ENCODE measurements around the gene RBM42.

RBM42 gene

GRCh38 chr19:35655600-35655999 lies 26.8 kb downstream of the RBM42 start:
- Histone ChIP-seq H3K9me3 (ENCODE audit: control insufficient read depth in 2 of 2, low read length in 2 of 2) (no peaks in the 10 kb centered on the region), H3K36me3 (ENCODE audit: control insufficient read depth in 2 of 2, insufficient read depth in 2 of 2, low read length in 2 of 2) (peaks cover 34 to 46% of the 10 kb centered on the region in 2 donors), H3K4me1 (ENCODE audit: control insufficient read depth, insufficient read depth, low read length) (no peaks in the 10 kb centered on the region), H3K9ac (ENCODE audit: low read length in 2 of 2) (no peak overlapping the region), H3K27me3 (ENCODE audit: control insufficient read depth in 1 of 2, insufficient read depth in 2 of 2, low read length in 2 of 2) (no peaks in the 10 kb centered on the region), H3K27ac (ENCODE audit: low read length) (no peak overlapping the region), H3K4me3 (ENCODE audit: low read length in 2 of 2) (no peak overlapping the region)

- H3K36me3 ChIP-seq (ENCODE audit: control insufficient read depth in 2 of 2, insufficient read depth in 2 of 2, low read length in 2 of 2) = peaks cover 31 to 48% of the 10 kb centered on the region in 2 donors
- H3K4me1 ChIP-seq (ENCODE audit: control insufficient read depth, insufficient read depth, low read length) = no peaks in the 10 kb centered on the region
- H3K27me3 ChIP-seq (ENCODE audit: control insufficient read depth in 1 of 2, insufficient read depth in 2 of 2, low read length in 2 of 2) = no peaks in the 10 kb centered on the region
- H3K27ac ChIP-seq (ENCODE audit: low read length) = no peak overlapping the region
- H3K4me3 ChIP-seq (ENCODE audit: low read length in 2 of 2) = no peak overlapping the region
- H3K9ac ChIP-seq (ENCODE audit: low read length in 2 of 2) = no peak overlapping the region
- H3K9me3 ChIP-seq (ENCODE audit: control insufficient read depth in 2 of 2, low read length in 2 of 2) = no peaks in the 10 kb centered on the region
Measured at GRCh38 chr19:35656700-35657099, 27.9 kb downstream of the RBM42 start.

- H3K4me3 ChIP-seq (ENCODE audit: low read length in 2 of 2) = no peak overlapping the region
- no peaks in the 10 kb centered on the region for H3K4me1 ChIP-seq (ENCODE audit: control insufficient read depth, insufficient read depth, low read length)
- no peak overlapping the region for H3K9ac ChIP-seq (ENCODE audit: low read length in 2 of 2)
- H3K9me3 ChIP-seq (ENCODE audit: control insufficient read depth in 2 of 2, low read length in 2 of 2) = no peaks in the 10 kb centered on the region
- H3K27me3 ChIP-seq (ENCODE audit: control insufficient read depth in 1 of 2, insufficient read depth in 2 of 2, low read length in 2 of 2) = no peaks in the 10 kb centered on the region
- H3K36me3 ChIP-seq (ENCODE audit: control insufficient read depth in 2 of 2, insufficient read depth in 2 of 2, low read length in 2 of 2) = peaks cover 29 to 46% of the 10 kb centered on the region in 2 donors
- no peak overlapping the region for H3K27ac ChIP-seq (ENCODE audit: low read length)
Measured at GRCh38 chr19:35657904-35658700, 29.3 kb downstream of the RBM42 start.

- H3K27me3 ChIP-seq (ENCODE audit: control insufficient read depth in 1 of 2, insufficient read depth in 2 of 2, low read length in 2 of 2) = no peaks in the 10 kb centered on the region
- H3K9ac ChIP-seq (ENCODE audit: low read length in 2 of 2) = no peak overlapping the region
- H3K36me3 ChIP-seq (ENCODE audit: control insufficient read depth in 2 of 2, insufficient read depth in 2 of 2, low read length in 2 of 2) = peaks cover 11 to 23% of the 10 kb centered on the region in 2 donors
- H3K9me3 ChIP-seq (ENCODE audit: control insufficient read depth in 2 of 2, low read length in 2 of 2) = no peaks in the 10 kb centered on the region
- H3K4me1 ChIP-seq (ENCODE audit: control insufficient read depth, insufficient read depth, low read length) = no peaks in the 10 kb centered on the region
- H3K4me3 ChIP-seq (ENCODE audit: low read length in 2 of 2) = no peak overlapping the region
- H3K27ac ChIP-seq (ENCODE audit: low read length) = no peak overlapping the region
Measured at GRCh38 chr19:35661995-35662340, 33.1 kb downstream of the RBM42 start.

GRCh38 chr19:35663981-35664380 lies 35.1 kb downstream of the RBM42 start:
- no peak overlapping the region for H3K4me3 ChIP-seq (ENCODE audit: low read length in 2 of 2)
- H3K36me3 ChIP-seq (ENCODE audit: control insufficient read depth in 2 of 2, insufficient read depth in 2 of 2, low read length in 2 of 2) = peaks cover 0 to 10% of the 10 kb centered on the region in 2 donors
- no peak overlapping the region for H3K27ac ChIP-seq (ENCODE audit: low read length)
- no peaks in the 10 kb centered on the region for H3K9me3 ChIP-seq (ENCODE audit: control insufficient read depth in 2 of 2, low read length in 2 of 2)
- H3K27me3 ChIP-seq (ENCODE audit: control insufficient read depth in 1 of 2, insufficient read depth in 2 of 2, low read length in 2 of 2) = no peaks in the 10 kb centered on the region
- no peaks in the 10 kb centered on the region for H3K4me1 ChIP-seq (ENCODE audit: control insufficient read depth, insufficient read depth, low read length)
- no peak overlapping the region for H3K9ac ChIP-seq (ENCODE audit: low read length in 2 of 2)

- Histone ChIP-seq H3K27me3 (ENCODE audit: control insufficient read depth in 1 of 2, insufficient read depth in 2 of 2, low read length in 2 of 2) (peaks cover 0 to 4% of the 10 kb centered on the region in 2 donors), H3K9me3 (ENCODE audit: control insufficient read depth in 2 of 2, low read length in 2 of 2) (no peaks in the 10 kb centered on the region), H3K4me3 (ENCODE audit: low read length in 2 of 2) (no peak overlapping the region), H3K9ac (ENCODE audit: low read length in 2 of 2) (no peak overlapping the region), H3K27ac (ENCODE audit: low read length) (no peak overlapping the region), H3K4me1 (ENCODE audit: control insufficient read depth, insufficient read depth, low read length) (no peaks in the 10 kb centered on the region), H3K36me3 (ENCODE audit: control insufficient read depth in 2 of 2, insufficient read depth in 2 of 2, low read length in 2 of 2) (peaks cover 0 to 10% of the 10 kb centered on the region in 2 donors)
Measured at GRCh38 chr19:35665157-35665556, 36.3 kb downstream of the RBM42 start.

- Histone ChIP-seq H3K9ac (ENCODE audit: low read length in 2 of 2) (no peak overlapping the region), H3K36me3 (ENCODE audit: control insufficient read depth in 2 of 2, insufficient read depth in 2 of 2, low read length in 2 of 2) (peaks cover 0 to 10% of the 10 kb centered on the region in 2 donors), H3K4me3 (ENCODE audit: low read length in 2 of 2) (no peak overlapping the region), H3K27me3 (ENCODE audit: control insufficient read depth in 1 of 2, insufficient read depth in 2 of 2, low read length in 2 of 2) (peaks cover 0 to 4% of the 10 kb centered on the region in 2 donors), H3K4me1 (ENCODE audit: control insufficient read depth, insufficient read depth, low read length) (no peaks in the 10 kb centered on the region), H3K9me3 (ENCODE audit: control insufficient read depth in 2 of 2, low read length in 2 of 2) (no peaks in the 10 kb centered on the region), H3K27ac (ENCODE audit: low read length) (no peak overlapping the region)
Measured at GRCh38 chr19:35665604-35666003, 36.8 kb downstream of the RBM42 start.

GRCh38 chr19:35666251-35666913 lies 37.5 kb downstream of the RBM42 start, which contains the start of gene UPK1A:
Gene UPK1A (plus strand): TSS chr19:35666517. CDS start chr19:35666813, 296 bp downstream.
- Histone ChIP-seq H3K36me3 (ENCODE audit: control insufficient read depth in 2 of 2, insufficient read depth in 2 of 2, low read length in 2 of 2) (peaks cover 0 to 8% of the 10 kb centered on the region in 2 donors), H3K4me1 (ENCODE audit: control insufficient read depth, insufficient read depth, low read length) (no peaks in the 10 kb centered on the region), H3K4me3 (ENCODE audit: low read length in 2 of 2) (no peak within 1 kb of the TSS), H3K9me3 (ENCODE audit: control insufficient read depth in 2 of 2, low read length in 2 of 2) (no peaks in the 10 kb centered on the region), H3K27ac (ENCODE audit: low read length) (no peak within 1 kb of the TSS), H3K9ac (ENCODE audit: low read length in 2 of 2) (no peak within 1 kb of the TSS), H3K27me3 (ENCODE audit: control insufficient read depth in 1 of 2, insufficient read depth in 2 of 2, low read length in 2 of 2) (peaks cover 0 to 4% of the 10 kb centered on the region in 2 donors)

GRCh38 chr19:35669566-35669965 lies 40.7 kb downstream of the RBM42 start:
- H3K27ac ChIP-seq (ENCODE audit: low read length) = no peak overlapping the region
- no peaks in the 10 kb centered on the region for H3K4me1 ChIP-seq (ENCODE audit: control insufficient read depth, insufficient read depth, low read length)
- peaks cover 10 to 24% of the 10 kb centered on the region in 2 donors for H3K27me3 ChIP-seq (ENCODE audit: control insufficient read depth in 1 of 2, insufficient read depth in 2 of 2, low read length in 2 of 2)
- no peaks in the 10 kb centered on the region for H3K36me3 ChIP-seq (ENCODE audit: control insufficient read depth in 2 of 2, insufficient read depth in 2 of 2, low read length in 2 of 2)
- H3K9ac ChIP-seq (ENCODE audit: low read length in 2 of 2) = no peak overlapping the region
- H3K4me3 ChIP-seq (ENCODE audit: low read length in 2 of 2) = no peak overlapping the region
- H3K9me3 ChIP-seq (ENCODE audit: control insufficient read depth in 2 of 2, low read length in 2 of 2) = no peaks in the 10 kb centered on the region

GRCh38 chr19:35669974-35670373 lies 41.1 kb downstream of the RBM42 start:
- Histone ChIP-seq H3K9me3 (ENCODE audit: control insufficient read depth in 2 of 2, low read length in 2 of 2) (no peaks in the 10 kb centered on the region), H3K9ac (ENCODE audit: low read length in 2 of 2) (no peak overlapping the region), H3K27me3 (ENCODE audit: control insufficient read depth in 1 of 2, insufficient read depth in 2 of 2, low read length in 2 of 2) (peaks cover 10 to 24% of the 10 kb centered on the region in 2 donors), H3K36me3 (ENCODE audit: control insufficient read depth in 2 of 2, insufficient read depth in 2 of 2, low read length in 2 of 2) (no peaks in the 10 kb centered on the region), H3K27ac (ENCODE audit: low read length) (no peak overlapping the region), H3K4me1 (ENCODE audit: control insufficient read depth, insufficient read depth, low read length) (no peaks in the 10 kb centered on the region), H3K4me3 (ENCODE audit: low read length in 2 of 2) (no peak overlapping the region)

GRCh38 chr19:35670686-35671085 lies 41.9 kb downstream of the RBM42 start:
- Histone ChIP-seq H3K9ac (ENCODE audit: low read length in 2 of 2) (no peak overlapping the region), H3K9me3 (ENCODE audit: control insufficient read depth in 2 of 2, low read length in 2 of 2) (no peaks in the 10 kb centered on the region), H3K27ac (ENCODE audit: low read length) (no peak overlapping the region), H3K4me3 (ENCODE audit: low read length in 2 of 2) (no peak overlapping the region), H3K27me3 (ENCODE audit: control insufficient read depth in 1 of 2, insufficient read depth in 2 of 2, low read length in 2 of 2) (peaks cover 10 to 27% of the 10 kb centered on the region in 2 donors), H3K4me1 (ENCODE audit: control insufficient read depth, insufficient read depth, low read length) (no peaks in the 10 kb centered on the region), H3K36me3 (ENCODE audit: control insufficient read depth in 2 of 2, insufficient read depth in 2 of 2, low read length in 2 of 2) (no peaks in the 10 kb centered on the region)

Measured in stomach smooth muscle (tissue), 2 donors.